ENCODE data around the gene CACNA1C. TPM values are rescaled to one million over a fixed set of nuclear protein-coding genes. Genes with fewer than 3 reads are reported as not detected.

CACNA1C gene
- total and polyA plus RNA-seq, 2 of the 4 experiments (the other 2 are of a cell fraction) = 1.6 to 2.6 TPM

GRCh38 chr12:2353691-2354090 lies 300.9 kb downstream of the CACNA1C start:
- Histone ChIP-seq H4K8ac (ENCODE audit: low read depth in 2 of 2, low read length in 2 of 2) (no peak overlapping the region), H2AFZ (replicated peaks; ENCODE audit: low read length, poor library complexity) (peak overlapping the region; percentile 10), H3K36me3 (ENCODE audit: control insufficient read depth, insufficient read depth, low read length) (no peaks in the 10 kb centered on the region), H2BK5ac (ENCODE audit: low read depth, low read length, poor library complexity, severe bottlenecking) (no peak overlapping the region), H4K20me1 (ENCODE audit: insufficient read depth, low read length) (no peaks in the 10 kb centered on the region; the same call in 1 of the 2 replicates), H3K4me2 (ENCODE audit: low read depth, low read length) (no peak overlapping the region), H3K27me3 (ENCODE audit: control insufficient read depth, insufficient read depth, low read length) (no peaks in the 10 kb centered on the region; the same call in 1 of the 2 replicates), H4K91ac (ENCODE audit: insufficient read depth, low read depth, low read length) (no peak overlapping the region), H3K9ac (ENCODE audit: low read depth, low read length) (no peak overlapping the region), H3K79me1 (ENCODE audit: low read depth in 1 of 2, low read length in 2 of 2) (no peaks in the 10 kb centered on the region), H2AK9ac (replicated peaks; ENCODE audit: low read depth, low read length, poor library complexity) (peak overlapping the region; percentile 45), H3K27ac (ENCODE audit: insufficient read depth, low read length) (no peak overlapping the region), H2AK5ac (ENCODE audit: low read depth, low read length) (no peak overlapping the region), H2BK15ac (ENCODE audit: low read depth, low read length) (no peak overlapping the region), H4K5ac (ENCODE audit: low read depth, low read length) (no peak overlapping the region), H3K4ac (ENCODE audit: low read depth, low read length) (no peak overlapping the region), H3K9me3 (ENCODE audit: control insufficient read depth, insufficient read depth, low read length) (no peaks in the 10 kb centered on the region), H3K4me1 (ENCODE audit: control insufficient read depth, insufficient read depth, low read length) (peaks cover 10% of the 10 kb centered on the region), H3K18ac (ENCODE audit: low read depth, low read length) (no peak overlapping the region), H3K56ac (ENCODE audit: extremely low read depth, insufficient read depth, low read length) (no peak overlapping the region), H3K23ac (ENCODE audit: low read depth, low read length) (no peak overlapping the region), H3K4me3 (ENCODE audit: insufficient read depth, low read depth, low read length) (no peak overlapping the region), H2BK120ac (ENCODE audit: low read depth, low read length) (no peak overlapping the region), H3K14ac (replicated peaks; ENCODE audit: low read depth, low read length) (no peak overlapping the region), H2BK20ac (ENCODE audit: low read depth, low read length) (no peak overlapping the region), H3K9me1 (ENCODE audit: insufficient read depth, low read length) (peaks cover 8% of the 10 kb centered on the region)
- TF ChIP-seq CTCF (conservative IDR thresholded peaks at IDR 0.05; ENCODE audit: low read depth, low read length) (no peak), RCOR1 (IDR thresholded peaks at IDR 0.05; ENCODE audit: insufficient replicate concordance, low read length) (no peak), USF2 (IDR thresholded peaks at IDR 0.05; ENCODE audit: low read depth, low read length) (no peak), RFX5 (IDR thresholded peaks at IDR 0.05; ENCODE audit: low read depth, low read length) (no peak), RAD21 (IDR thresholded peaks at IDR 0.05; ENCODE audit: low read length) (no peak), MXI1 (IDR thresholded peaks at IDR 0.05; ENCODE audit: borderline replicate concordance, low read depth, low read length) (no peak), POLR2A (IDR thresholded peaks at IDR 0.05; ENCODE audit: low read depth, low read length) (no peak), MAZ (IDR thresholded peaks at IDR 0.05; ENCODE audit: borderline replicate concordance, low read depth, low read length) (no peak), SMC3 (IDR thresholded peaks at IDR 0.05; ENCODE audit: low read depth, low read length) (no peak), MAFK (IDR thresholded peaks at IDR 0.05; ENCODE audit: low read depth, low read length) (no peak), ELK1 (IDR thresholded peaks at IDR 0.05; ENCODE audit: borderline replicate concordance, low read depth, low read length) (no peak), FOS (IDR thresholded peaks at IDR 0.05; ENCODE audit: low read depth, low read length) (no peak)
- no TSS peak for BruUV-seq (replicated peaks)
- 60% methylated on average over 3 of the region's 6 CpGs; no CpG with 5 or more reads in 1 of the 2 experiments for WGBS, 2 experiments (ENCODE audit: extremely low coverage in 2 of 2, insufficient read length in 1 of 2)
- CTCF ChIA-PET = no interaction called here
- in situ Hi-C loops (cut with MboI; ENCODE audit: low sequenced_read_pairs) = no loop called here
- DNase-seq = no peak
- ATAC-seq (ENCODE audit: low read depth) = no peak
- dilution Hi-C loops (cut with HindIII; ENCODE audit: low sequenced_read_pairs, unreplicated experiment) = no loop called here
- POLR2A ChIA-PET (ENCODE audit: unreplicated experiment) = no interaction called here
- intact Hi-C loops (cut with micrococcal nuclease) = no loop called here

Data from IMR-90 (cell line).